ENCODE data around the gene IL13.

The IL13 gene

DNA sequence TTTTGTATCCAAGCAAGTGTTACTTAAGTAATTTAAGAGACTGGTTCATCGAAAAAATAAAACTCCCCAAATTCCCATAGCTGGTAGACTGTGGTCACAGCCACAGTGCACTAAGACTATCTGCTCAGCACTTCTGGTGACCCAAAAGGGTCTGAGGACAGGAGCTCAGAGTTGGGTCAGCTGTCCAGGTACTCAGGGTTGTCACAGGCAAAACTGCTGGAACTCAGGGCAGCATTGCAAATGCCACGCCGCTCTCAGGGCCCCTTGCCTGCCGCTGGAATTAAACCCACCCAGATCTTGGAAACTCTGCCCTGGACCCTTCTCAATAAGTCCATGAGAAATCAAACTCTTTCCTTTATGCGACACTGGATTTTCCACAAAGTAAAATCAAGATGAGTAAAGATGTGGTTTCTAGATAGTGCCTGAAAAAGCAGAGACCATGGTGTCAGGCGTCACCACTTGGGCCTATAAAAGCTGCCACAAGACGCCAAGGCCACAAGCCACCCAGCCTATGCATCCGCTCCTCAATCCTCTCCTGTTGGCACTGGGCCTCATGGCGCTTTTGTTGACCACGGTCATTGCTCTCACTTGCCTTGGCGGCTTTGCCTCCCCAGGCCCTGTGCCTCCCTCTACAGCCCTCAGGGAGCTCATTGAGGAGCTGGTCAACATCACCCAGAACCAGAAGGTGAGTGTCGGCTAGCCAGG is at the start of gene IL13:
Gene IL13 (plus strand): TSS at position 498 of the 705 bp plus-strand sequence. CDS start 14 bp downstream, at position 512.
- DNase-seq (ENCODE audit: low read depth, low spot score) = no peak

DNA sequence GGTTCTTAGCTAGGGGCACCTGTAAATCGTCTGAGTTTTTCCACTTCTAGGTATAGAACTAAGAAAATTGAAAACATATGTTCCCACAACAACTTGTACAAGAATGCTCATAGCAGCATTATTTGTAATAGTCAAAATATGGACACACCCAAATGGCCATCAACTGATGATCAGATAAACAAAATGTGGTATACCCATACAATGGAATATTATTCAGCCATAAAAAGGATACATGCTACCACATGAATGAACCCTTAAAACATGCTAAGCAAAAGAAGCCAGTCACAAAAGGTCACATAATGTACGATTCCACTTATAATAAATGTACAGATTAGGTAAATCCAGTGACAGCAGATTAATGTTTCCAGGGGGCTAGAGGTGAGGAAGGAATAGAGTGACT is 46.0 kb upstream of the IL13 start:
- Histone ChIP-seq H3K9ac (ENCODE audit: insufficient read length, low read depth) (no peak overlapping the region), H3K36me3 (ENCODE audit: insufficient read depth, insufficient read length, low read length) (peaks cover 37% of the 10 kb centered on the region), H3K4me1 (ENCODE audit: insufficient read depth, insufficient read length) (no peaks in the 10 kb centered on the region), H3K9me3 (ENCODE audit: insufficient read depth, low read length) (no peaks in the 10 kb centered on the region), H3K27me3 (ENCODE audit: insufficient read depth, insufficient read length) (no peaks in the 10 kb centered on the region), H3K4me3 (ENCODE audit: insufficient read length, low read depth) (no peak overlapping the region)
- no peak for DNase-seq (ENCODE audit: low read depth, low spot score)
- TF ChIP-seq YY1 (IDR thresholded peaks at IDR 0.05; ENCODE audit: insufficient read depth, insufficient read length) (no peak), SUZ12 (IDR thresholded peaks at IDR 0.05; ENCODE audit: extremely low read depth, insufficient read depth, insufficient read length) (no peak), ZNF274 (IDR thresholded peaks at IDR 0.05; ENCODE audit: low read depth, low read length) (no peak)

More for the DNA sequence above, at the start of gene IL13:
- H3K4me1 ChIP-seq (ENCODE audit: insufficient read depth, insufficient read length) = peaks cover 3% of the 10 kb centered on the region
- no peak within 1 kb of the TSS for H3K9ac ChIP-seq (ENCODE audit: insufficient read length, low read depth)
- H3K9me3 ChIP-seq (ENCODE audit: insufficient read depth, low read length) = no peaks in the 10 kb centered on the region
- H3K4me3 ChIP-seq (ENCODE audit: insufficient read length, low read depth) = no peak within 1 kb of the TSS
- TF ChIP-seq SUZ12 (IDR thresholded peaks at IDR 0.05; ENCODE audit: extremely low read depth, insufficient read depth, insufficient read length) (no peak), ZNF274 (IDR thresholded peaks at IDR 0.05; ENCODE audit: low read depth, low read length) (no peak)
- H3K27me3 ChIP-seq (ENCODE audit: insufficient read depth, insufficient read length) = peaks cover 37% of the 10 kb centered on the region
- no peaks in the 10 kb centered on the region for H3K36me3 ChIP-seq (ENCODE audit: insufficient read depth, insufficient read length, low read length)

DNA sequence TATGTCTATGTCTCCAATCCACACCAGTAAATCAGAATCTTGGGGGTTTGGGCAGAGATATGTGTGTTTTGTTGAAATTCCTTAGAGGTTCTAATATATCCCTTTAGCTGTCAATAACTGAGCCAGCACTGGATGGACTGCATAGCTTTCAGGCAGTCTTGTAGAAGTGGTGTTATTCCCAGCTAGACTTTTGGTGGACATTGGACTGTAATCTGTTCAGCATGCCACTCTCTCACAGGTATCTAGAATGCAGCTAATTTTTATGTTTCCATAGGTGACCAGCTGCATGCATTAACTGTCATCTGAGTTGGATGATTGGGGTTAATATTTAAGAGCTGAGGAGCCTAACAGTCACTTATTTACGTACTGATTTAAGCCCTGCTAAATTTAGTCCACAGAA is 45.1 kb upstream of the IL13 start:
- peaks cover 37% of the 10 kb centered on the region for H3K36me3 ChIP-seq (ENCODE audit: insufficient read depth, insufficient read length, low read length)
- H3K27me3 ChIP-seq (ENCODE audit: insufficient read depth, insufficient read length) = no peaks in the 10 kb centered on the region
- H3K9me3 ChIP-seq (ENCODE audit: insufficient read depth, low read length) = no peaks in the 10 kb centered on the region
- no peak overlapping the region for H3K4me3 ChIP-seq (ENCODE audit: insufficient read length, low read depth)
- H3K4me1 ChIP-seq (ENCODE audit: insufficient read depth, insufficient read length) = no peaks in the 10 kb centered on the region
- TF ChIP-seq SUZ12 (IDR thresholded peaks at IDR 0.05; ENCODE audit: extremely low read depth, insufficient read depth, insufficient read length) = no peak
- TF ChIP-seq ZNF274 (IDR thresholded peaks at IDR 0.05; ENCODE audit: low read depth, low read length) = no peak
- TF ChIP-seq YY1 (IDR thresholded peaks at IDR 0.05; ENCODE audit: insufficient read depth, insufficient read length) = no peak
- no peak overlapping the region for H3K9ac ChIP-seq (ENCODE audit: insufficient read length, low read depth)
- no peak for DNase-seq (ENCODE audit: low read depth, low spot score)

GRCh38 chr5:132621699-132622098 is 36.3 kb upstream of the IL13 start:
- Histone ChIP-seq H3K4me3 (ENCODE audit: insufficient read length, low read depth) (no peak overlapping the region), H3K27me3 (ENCODE audit: insufficient read depth, insufficient read length) (no peaks in the 10 kb centered on the region), H3K9ac (ENCODE audit: insufficient read length, low read depth) (no peak overlapping the region), H3K4me1 (ENCODE audit: insufficient read depth, insufficient read length) (no peaks in the 10 kb centered on the region), H3K9me3 (ENCODE audit: insufficient read depth, low read length) (no peaks in the 10 kb centered on the region), H3K36me3 (ENCODE audit: insufficient read depth, insufficient read length, low read length) (peaks cover 10% of the 10 kb centered on the region)
- no peak for DNase-seq (ENCODE audit: low read depth, low spot score)
- TF ChIP-seq SUZ12 (IDR thresholded peaks at IDR 0.05; ENCODE audit: extremely low read depth, insufficient read depth, insufficient read length) = no peak
- no peak for TF ChIP-seq ZNF274 (IDR thresholded peaks at IDR 0.05; ENCODE audit: low read depth, low read length)
- TF ChIP-seq YY1 (IDR thresholded peaks at IDR 0.05; ENCODE audit: insufficient read depth, insufficient read length) = no peak

- H3K9ac ChIP-seq (ENCODE audit: insufficient read length, low read depth) = no peak overlapping the region
- H3K4me1 ChIP-seq (ENCODE audit: insufficient read depth, insufficient read length) = no peaks in the 10 kb centered on the region
- no peak for DNase-seq (ENCODE audit: low read depth, low spot score)
- H3K4me3 ChIP-seq (ENCODE audit: insufficient read length, low read depth) = no peak overlapping the region
- no peaks in the 10 kb centered on the region for H3K27me3 ChIP-seq (ENCODE audit: insufficient read depth, insufficient read length)
- H3K36me3 ChIP-seq (ENCODE audit: insufficient read depth, insufficient read length, low read length) = peaks cover 10% of the 10 kb centered on the region
- TF ChIP-seq ZNF274 (IDR thresholded peaks at IDR 0.05; ENCODE audit: low read depth, low read length) (no peak), SUZ12 (IDR thresholded peaks at IDR 0.05; ENCODE audit: extremely low read depth, insufficient read depth, insufficient read length) (no peak), YY1 (IDR thresholded peaks at IDR 0.05; ENCODE audit: insufficient read depth, insufficient read length) (no peak)
- no peaks in the 10 kb centered on the region for H3K9me3 ChIP-seq (ENCODE audit: insufficient read depth, low read length)
Measured at GRCh38 chr5:132622608-132623007, 35.4 kb upstream of the IL13 start.

GRCh38 chr5:132627470-132627869 is 30.5 kb upstream of the IL13 start:
- Histone ChIP-seq H3K4me1 (ENCODE audit: insufficient read depth, insufficient read length) (no peaks in the 10 kb centered on the region), H3K4me3 (ENCODE audit: insufficient read length, low read depth) (no peak overlapping the region), H3K9me3 (ENCODE audit: insufficient read depth, low read length) (no peaks in the 10 kb centered on the region), H3K9ac (ENCODE audit: insufficient read length, low read depth) (no peak overlapping the region), H3K36me3 (ENCODE audit: insufficient read depth, insufficient read length, low read length) (peaks cover 4% of the 10 kb centered on the region), H3K27me3 (ENCODE audit: insufficient read depth, insufficient read length) (no peaks in the 10 kb centered on the region)
- TF ChIP-seq SUZ12 (IDR thresholded peaks at IDR 0.05; ENCODE audit: extremely low read depth, insufficient read depth, insufficient read length) = no peak
- no peak for TF ChIP-seq YY1 (IDR thresholded peaks at IDR 0.05; ENCODE audit: insufficient read depth, insufficient read length)
- no peak for TF ChIP-seq ZNF274 (IDR thresholded peaks at IDR 0.05; ENCODE audit: low read depth, low read length)
- no peak for DNase-seq (ENCODE audit: low read depth, low spot score)

DNA sequence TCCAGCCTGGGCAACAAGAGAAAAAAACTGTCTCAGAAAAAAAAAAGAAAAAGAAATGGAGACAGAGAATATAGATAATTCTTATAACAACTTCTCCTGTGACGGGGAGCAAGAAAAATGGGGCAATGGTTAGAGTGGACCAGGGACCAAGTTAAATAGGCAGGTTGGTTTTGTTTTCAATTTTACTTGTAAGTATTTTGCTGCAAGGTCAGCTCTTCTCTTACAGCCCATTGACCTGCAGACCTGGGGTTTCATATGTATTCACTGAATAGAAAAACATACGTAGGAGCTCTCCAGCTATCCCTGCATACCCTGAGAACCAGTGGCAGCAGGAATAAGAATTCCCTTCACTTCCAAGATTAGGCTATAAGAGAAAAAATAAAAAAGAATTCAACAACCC is 29.2 kb upstream of the IL13 start:
- TF ChIP-seq SUZ12 (IDR thresholded peaks at IDR 0.05; ENCODE audit: extremely low read depth, insufficient read depth, insufficient read length) = no peak
- H3K9ac ChIP-seq (ENCODE audit: insufficient read length, low read depth) = no peak overlapping the region
- H3K9me3 ChIP-seq (ENCODE audit: insufficient read depth, low read length) = no peaks in the 10 kb centered on the region
- no peaks in the 10 kb centered on the region for H3K27me3 ChIP-seq (ENCODE audit: insufficient read depth, insufficient read length)
- H3K4me3 ChIP-seq (ENCODE audit: insufficient read length, low read depth) = no peak overlapping the region
- no peaks in the 10 kb centered on the region for H3K4me1 ChIP-seq (ENCODE audit: insufficient read depth, insufficient read length)
- H3K36me3 ChIP-seq (ENCODE audit: insufficient read depth, insufficient read length, low read length) = no peaks in the 10 kb centered on the region
- DNase-seq (ENCODE audit: low read depth, low spot score) = no peak
